HG02938 (cell line): ENCODE results near the gene SCGB3A1.

Experiments
- ATAC-seq: cut with Tn5 transposase; IDR thresholded peaks from one replicate; pipeline ENCODE4 v1.9.1; 2021; ENCODE audit warnings: mild to moderate bottlenecking, moderate library complexity; ENCODE audit not compliant: unreplicated experiment

SCGB3A1 gene

GRCh38 chr5:180625791-180626660, 34.7 kb upstream of the SCGB3A1 start:
- no peak for ATAC-seq

GRCh38 chr5:180625125-180625790, 34.0 kb upstream of the SCGB3A1 start:
- ATAC-seq: no peak

- ATAC-seq: no peak
These were observed 33.3 kb upstream of the SCGB3A1 start for GRCh38 chr5:180624587-180624986.

GRCh38 chr5:180623844-180624243, 32.5 kb upstream of the SCGB3A1 start:
- ATAC-seq: no peak

GRCh38 chr5:180623411-180623834, 32.1 kb upstream of the SCGB3A1 start:
- ATAC-seq: no peak

GRCh38 chr5:180622910-180623309, 31.6 kb upstream of the SCGB3A1 start:
- ATAC-seq: no peak

GRCh38 chr5:180621311-180621710, 30.0 kb upstream of the SCGB3A1 start:
- no peak for ATAC-seq

GRCh38 chr5:180620014-180620413, 28.7 kb upstream of the SCGB3A1 start:
- no peak for ATAC-seq

GRCh38 chr5:180619563-180619915, 28.2 kb upstream of the SCGB3A1 start:
- ATAC-seq: no peak

GRCh38 chr5:180618829-180619562, 27.7 kb upstream of the SCGB3A1 start:
- no peak for ATAC-seq

GRCh38 chr5:180618487-180618828, 27.2 kb upstream of the SCGB3A1 start:
- no peak for ATAC-seq

GRCh38 chr5:180613814-180614188, 22.5 kb upstream of the SCGB3A1 start:
- ATAC-seq: no peak

- no peak for ATAC-seq
These were observed 22.0 kb upstream of the SCGB3A1 start for GRCh38 chr5:180613188-180613813.

- ATAC-seq: no peak
These were observed 21.4 kb upstream of the SCGB3A1 start for GRCh38 chr5:180612683-180613082.

GRCh38 chr5:180611140-180611850, 20.0 kb upstream of the SCGB3A1 start:
- no peak for ATAC-seq

GRCh38 chr5:180609817-180610550, 18.7 kb upstream of the SCGB3A1 start:
- ATAC-seq: no peak

- ATAC-seq: no peak
These were observed 18.1 kb upstream of the SCGB3A1 start for GRCh38 chr5:180609386-180609785.

GRCh38 chr5:180608572-180609310, 17.4 kb upstream of the SCGB3A1 start:
- ATAC-seq: no peak

GRCh38 chr5:180607861-180608571, 16.7 kb upstream of the SCGB3A1 start:
- no peak for ATAC-seq
